KBM-7 (cell line): ENCODE data around the gene ZNF550.
"Not testable (repeated sequence)": the region's sequence is repeated elsewhere in the genome, so short reads cannot be mapped to it uniquely, and the experiment has no call there.

Source experiments
- DNase-seq: peaks from one replicate; pipeline ENCODE4 v3.0.0-alpha.2; 2015
- in situ Hi-C: fragments of 300-500 bp; cut with MboI; formaldehyde crosslinking; loops from 2 replicates; pipeline ENCODE4 v1.14.3; 2020; ENCODE audit warnings: low sequenced_read_pairs, low pct_unique_long_range_greater_than_20kb, mixed read lengths

Gene ZNF550

DNA sequence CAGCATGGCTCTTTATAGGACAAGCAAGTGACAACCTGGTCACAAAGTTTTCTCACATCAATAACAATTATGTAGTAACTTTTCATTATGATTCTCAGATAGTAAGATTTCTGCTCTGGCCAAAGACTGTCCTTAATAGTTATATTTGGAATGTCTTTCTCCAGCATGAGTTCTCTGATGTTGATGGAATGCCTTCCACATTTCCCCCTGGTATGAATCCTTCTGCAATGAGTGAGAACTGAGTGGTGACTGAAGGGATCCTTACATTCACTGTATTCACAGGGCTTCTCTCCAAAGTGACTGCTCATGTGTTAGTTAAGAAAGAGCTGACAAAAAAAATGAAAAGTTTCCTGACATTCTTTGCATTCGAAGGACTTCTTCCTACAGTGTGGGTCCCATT is 13.2 kb downstream of the ZNF550 start:
- in situ Hi-C loops: no loop called here

DNA sequence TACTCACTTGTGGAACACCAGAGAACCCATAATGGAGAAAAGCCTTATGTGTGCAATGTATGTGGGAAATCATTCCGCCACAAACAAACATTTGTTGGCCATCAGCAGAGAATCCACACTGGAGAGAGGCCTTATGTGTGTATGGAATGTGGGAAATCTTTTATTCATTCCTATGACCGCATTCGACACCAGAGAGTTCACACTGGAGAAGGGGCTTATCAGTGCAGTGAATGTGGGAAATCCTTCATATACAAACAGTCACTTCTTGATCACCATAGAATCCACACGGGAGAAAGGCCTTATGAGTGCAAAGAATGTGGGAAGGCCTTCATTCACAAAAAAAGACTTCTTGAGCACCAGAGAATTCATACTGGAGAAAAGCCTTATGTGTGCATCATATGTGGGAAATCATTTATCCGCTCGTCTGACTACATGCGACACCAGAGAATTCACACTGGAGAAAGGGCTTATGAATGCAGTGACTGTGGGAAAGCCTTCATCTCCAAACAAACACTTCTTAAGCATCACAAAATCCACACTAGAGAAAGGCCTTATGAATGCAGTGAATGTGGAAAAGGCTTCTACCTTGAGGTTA is 21.6 kb downstream of the ZNF550 start:
- DNase-seq: peak; percentile 25
- in situ Hi-C loops: no loop called here

More for the DNA sequence above, 13.2 kb downstream of the ZNF550 start:
- no peak for DNase-seq

DNA sequence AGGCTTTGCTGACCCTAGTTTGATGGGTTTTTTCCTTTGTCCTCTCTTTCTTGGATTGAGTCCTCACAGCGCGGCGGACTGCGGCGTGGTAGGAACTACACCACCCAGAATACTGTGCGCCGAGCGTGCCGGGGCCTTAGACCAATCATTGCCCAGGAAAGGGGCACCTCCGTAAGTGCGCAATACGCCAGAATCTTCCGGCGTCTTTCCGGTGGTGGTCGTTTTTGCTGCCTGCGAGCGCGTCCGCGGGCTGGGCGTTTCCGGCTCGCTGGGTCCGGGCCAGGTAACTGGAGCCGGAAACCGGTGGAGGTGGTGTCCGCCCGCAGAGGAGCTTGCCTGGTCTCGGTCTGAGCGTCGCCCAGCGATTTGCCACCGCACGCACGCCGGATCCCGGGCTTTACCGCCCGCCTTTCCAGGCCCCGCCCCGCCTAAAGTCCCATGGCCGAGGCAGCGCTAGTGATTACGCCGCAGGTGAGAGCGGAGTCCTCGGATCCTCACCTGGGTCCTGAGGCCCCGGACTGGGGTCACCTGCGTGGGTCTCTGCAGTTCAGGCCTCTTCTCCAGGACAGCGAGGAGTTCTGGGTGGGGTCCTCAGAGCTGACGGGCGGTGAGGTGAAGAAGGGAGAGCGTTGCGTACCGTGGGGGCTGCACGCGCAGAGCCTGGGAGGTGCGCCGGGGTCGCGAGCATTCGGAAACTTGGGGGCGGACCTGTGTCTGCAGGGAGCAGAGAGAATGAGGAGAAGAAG is 32.4 kb downstream of the ZNF550 start, which contains the start of gene ZNF549:
ZNF549 (plus strand) TSS at position 221 of the 746 bp plus-strand sequence; CDS start at position 439, 218 bp downstream.
- in situ Hi-C loops: no loop called here
- peak; percentile 92 for DNase-seq

DNA sequence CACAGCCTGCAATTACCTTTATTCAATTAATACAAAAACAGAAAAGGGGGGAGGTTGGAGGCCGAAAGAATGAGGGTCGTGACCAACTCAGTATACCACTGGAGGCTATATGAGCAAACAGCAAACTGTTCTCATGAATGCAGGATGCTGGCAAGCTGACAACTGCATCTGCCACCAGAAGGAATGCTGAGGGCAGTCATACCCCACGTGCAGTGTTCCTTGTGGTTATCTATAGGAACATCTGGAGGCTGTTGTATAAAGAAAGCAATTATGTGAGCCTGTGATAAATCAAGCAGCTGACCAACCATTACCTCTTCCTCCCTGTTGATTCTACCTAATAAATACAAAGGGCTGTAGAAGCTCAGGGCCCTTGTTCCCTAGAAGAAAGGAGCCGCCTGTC is 41.6 kb downstream of the ZNF550 start:
- DNase-seq, in situ Hi-C loops: not testable (repeated sequence)

DNA sequence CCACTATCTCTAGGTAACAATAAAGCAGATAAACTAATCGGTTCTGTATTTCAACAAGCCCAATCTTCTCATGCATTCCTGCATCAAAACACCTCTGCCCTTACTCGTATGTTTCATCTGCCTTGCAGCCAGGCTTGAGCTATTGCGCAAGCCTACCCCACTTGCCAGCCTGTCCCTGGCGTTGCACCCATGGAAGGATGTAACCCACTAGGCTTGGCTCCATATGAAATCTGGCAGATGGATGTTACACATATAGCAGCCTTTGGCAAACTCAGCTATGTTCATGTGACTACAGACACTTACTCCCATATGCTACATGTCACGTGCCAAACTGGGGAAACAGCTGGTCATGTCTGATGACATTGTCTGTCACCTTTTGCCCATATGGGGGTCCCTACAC is 44.4 kb downstream of the ZNF550 start:
- no peak for DNase-seq
- in situ Hi-C loops: no loop called here

DNA sequence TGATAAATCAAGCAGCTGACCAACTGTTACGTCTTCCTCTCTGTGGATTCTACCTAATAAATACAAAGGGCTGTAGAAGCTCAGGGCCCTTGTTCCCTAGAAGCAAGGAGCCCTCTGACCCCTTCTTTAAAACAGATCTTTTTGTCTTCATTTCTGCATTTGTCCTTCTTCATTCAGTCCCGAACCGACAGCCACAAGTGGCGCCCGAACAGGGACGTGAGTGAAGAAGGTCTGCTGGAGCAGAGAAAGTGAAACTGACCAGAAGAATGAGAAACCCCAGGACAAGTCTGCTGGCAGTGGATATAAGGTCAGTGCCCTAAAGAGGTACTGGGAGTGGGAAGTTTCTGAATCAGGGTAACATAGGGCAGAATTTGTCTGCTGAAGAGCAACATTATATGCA is 46.8 kb downstream of the ZNF550 start:
- in situ Hi-C loops: no loop called here
- no peak for DNase-seq

DNA sequence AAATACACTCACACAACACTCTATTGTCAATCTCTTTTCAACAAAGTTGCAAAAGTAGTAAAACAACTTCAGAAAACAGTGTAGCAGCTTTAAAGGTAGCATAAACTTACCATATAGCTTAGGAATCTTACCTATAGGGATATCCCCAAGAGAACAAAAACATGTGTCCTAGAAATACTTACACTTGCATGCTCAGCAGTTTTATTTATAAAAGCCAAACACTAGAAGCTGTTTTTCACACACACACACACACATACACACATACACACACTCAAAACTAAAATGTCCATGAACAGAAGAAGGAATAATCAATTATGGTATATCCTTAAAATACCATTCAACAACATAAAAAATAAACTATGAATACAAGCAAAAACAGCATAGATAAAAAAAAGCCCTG is 48.2 kb downstream of the ZNF550 start:
- DNase-seq: no peak

DNA sequence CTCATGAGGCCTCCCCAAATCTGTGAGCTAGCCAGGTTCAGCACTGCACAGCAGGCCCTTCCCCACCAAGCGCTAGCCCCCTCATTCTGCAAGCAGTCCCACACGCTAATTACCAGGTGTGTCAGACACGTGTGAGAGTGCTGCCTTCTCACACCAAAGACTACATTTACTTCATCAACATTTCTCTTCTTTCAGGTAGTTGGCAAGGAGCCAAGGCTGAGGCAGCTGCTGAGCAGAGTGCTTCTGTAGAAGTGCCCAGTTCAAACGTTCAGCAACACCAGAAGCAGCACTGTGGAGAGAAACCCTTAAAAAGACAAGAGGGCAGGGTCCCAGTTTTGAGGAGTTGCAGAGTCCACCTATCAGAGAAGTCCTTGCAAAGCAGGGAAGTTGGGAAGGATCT is 53.5 kb downstream of the ZNF550 start:
- DNase-seq: no peak

More for the DNA sequence above, 48.2 kb downstream of the ZNF550 start:
- in situ Hi-C loops: no loop called here

DNA sequence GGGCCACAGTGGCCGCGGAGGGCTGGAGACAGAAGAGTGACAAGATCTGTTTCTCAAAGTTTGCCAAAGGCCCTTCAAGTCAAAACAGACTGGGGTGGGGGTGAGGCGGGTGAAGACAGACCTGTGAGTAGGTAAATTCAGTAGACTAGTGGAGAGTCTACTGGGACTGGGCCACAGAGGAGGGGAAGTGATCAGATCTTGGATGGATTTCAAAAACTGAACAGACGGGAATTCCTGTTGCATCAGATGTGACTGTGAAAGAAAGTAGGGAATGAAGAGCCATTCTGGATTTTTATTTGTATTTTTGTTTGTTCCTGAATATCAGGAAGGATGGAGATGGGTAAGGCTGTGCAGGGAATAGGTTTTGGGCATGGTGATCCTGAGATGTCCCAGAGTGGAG is 59.3 kb downstream of the ZNF550 start:
- in situ Hi-C loops, DNase-seq: not testable (repeated sequence)

More for the DNA sequence above, 53.5 kb downstream of the ZNF550 start:
- in situ Hi-C loops: no loop called here

DNA sequence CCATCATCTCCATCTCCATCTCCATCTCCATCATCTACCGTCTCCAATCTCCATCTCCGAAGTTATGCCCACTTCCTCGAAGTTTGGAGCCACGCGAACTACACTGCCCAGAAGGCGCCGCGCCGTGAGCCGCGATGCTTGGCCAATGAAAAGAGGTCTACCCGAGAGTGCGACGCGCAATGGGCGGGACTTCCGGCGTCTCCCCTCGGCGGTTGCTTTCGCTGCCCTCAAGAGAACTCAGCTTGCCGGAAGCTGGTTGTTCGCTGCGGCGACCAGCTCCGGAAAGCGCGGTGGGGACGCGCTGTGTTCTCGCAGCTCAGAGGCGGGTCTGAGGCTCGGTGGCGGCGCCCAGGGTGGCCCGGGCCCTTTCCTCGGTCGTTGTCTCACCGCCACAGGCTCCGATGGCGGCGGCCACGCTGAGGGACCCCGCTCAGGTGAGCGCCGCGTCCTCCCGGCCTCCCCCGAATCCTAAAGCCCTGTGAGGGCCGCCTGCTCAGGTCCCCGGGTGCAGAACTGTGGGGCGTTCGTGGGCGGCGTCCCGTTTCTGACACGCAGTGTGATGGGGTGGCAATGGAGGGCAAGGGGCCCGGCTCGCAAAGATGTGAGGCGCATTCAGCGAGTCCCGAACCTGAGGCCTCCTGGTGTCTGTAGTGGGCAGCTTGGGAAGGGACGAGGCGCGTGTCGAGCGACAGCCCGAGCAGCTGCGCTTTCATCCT is 59.8 kb downstream of the ZNF550 start, which contains the start of gene ZNF773:
ZNF773 (plus strand) TSS at position 259 of the 716 bp plus-strand sequence; CDS start at position 402, 143 bp downstream.
- DNase-seq: peak; percentile 94
- in situ Hi-C loops: not testable (repeated sequence)

DNA sequence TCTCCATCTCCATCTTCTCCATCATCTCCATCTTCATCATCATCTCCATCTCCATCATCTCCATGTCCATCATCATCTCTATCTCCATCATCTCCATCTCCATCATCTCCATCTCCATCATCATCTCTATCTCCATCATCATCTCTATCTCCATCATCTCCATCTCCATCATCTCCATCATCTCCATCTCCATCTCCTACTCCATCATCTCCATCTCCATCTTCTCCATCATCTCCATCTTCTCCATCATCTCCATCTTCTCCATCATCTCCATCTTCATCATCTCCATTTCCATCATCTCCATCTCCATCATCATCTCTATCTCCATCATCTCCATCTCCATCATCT is 60.4 kb downstream of the ZNF550 start:
- in situ Hi-C loops, DNase-seq: not testable (repeated sequence)

DNA sequence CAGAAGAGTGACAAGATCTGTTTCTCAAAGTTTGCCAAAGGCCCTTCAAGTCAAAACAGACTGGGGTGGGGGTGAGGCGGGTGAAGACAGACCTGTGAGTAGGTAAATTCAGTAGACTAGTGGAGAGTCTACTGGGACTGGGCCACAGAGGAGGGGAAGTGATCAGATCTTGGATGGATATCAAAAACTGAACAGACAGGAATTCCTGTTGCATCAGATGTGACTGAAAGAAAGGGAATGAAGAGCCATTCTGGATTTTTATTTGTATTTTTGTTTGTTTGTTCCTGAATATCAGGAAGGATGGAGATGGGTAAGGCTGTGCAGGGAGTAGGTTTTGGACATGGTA is 71.4 kb downstream of the ZNF550 start:
- not testable (repeated sequence) for DNase-seq

DNA sequence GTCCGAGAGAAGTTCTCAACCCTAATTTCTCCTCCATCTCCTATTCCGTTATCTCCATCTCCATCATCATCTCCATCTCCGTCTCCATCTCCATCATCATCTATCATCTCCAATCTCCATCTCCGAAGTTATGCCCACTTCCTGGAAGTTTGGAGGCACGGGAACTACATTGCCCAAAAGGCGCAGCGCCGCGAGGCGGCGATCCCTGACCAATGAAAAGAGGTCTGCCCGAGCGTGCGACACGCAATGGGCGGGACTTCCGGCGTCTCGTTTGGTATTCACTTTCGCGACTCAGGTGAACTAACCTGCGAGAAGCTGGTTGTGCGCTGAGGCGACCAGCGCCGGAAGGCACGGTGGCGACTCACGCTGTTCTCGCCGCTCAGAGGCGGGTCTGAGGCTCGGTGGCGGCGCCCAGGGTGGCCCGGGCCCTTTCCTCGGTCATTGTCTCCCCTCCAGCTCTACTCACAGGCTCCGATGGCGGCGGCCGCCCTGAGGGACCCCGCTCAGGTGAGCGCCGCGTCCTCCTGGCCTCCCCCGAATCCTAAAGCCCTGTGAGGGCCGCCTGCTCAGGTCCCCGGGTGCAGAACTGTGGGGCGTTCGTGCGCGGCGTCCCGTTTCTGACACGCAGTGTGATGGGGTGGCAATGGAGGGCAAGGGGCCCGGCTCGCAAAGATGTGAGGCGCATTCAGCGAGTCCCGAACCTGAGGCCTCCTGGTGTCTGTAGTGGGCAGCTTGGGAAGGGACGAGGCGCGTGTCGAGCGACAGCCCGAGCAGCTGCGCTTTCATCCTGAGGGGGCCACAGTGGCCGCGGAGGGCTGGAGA is 72.0 kb downstream of the ZNF550 start, which contains the start of gene ZNF419:
ZNF419 (plus strand) TSS at position 274 of the 822 bp plus-strand sequence; CDS start at position 475, 201 bp downstream.
- peak; percentile 85 for DNase-seq
- in situ Hi-C loops: not testable (repeated sequence)

More for the DNA sequence above, 71.4 kb downstream of the ZNF550 start:
- in situ Hi-C loops: not testable (repeated sequence)
